Suprapubic skin (tissue), 4 donors: ENCODE measurements around the gene AQP9.

Experiments used
- POLR2A ChIP-seq, 2 donors: fragments of 450-650 bp; IDR thresholded peaks; one replicate each; pipeline ENCODE4 v1.6.1; 2017; ENCODE audit warnings: antibody characterized with exemption in 2 of 2, mild to moderate bottlenecking in 2 of 2, moderate library complexity in 2 of 2
- POLR2AphosphoS5 ChIP-seq, 3 donors: sonication (generic); formaldehyde crosslinking; IDR thresholded peaks; one replicate each; pipeline ENCODE4 v1.6.1; 2017; ENCODE audit warnings: antibody characterized with exemption in 3 of 3
- TF ChIP-seq, protein P1 (sequence below), 2 donors: fragments of 200-600 bp in 1 of 2; fragments of 450-650 bp in 1 of 2; sonication (generic) in 1 of 2; IDR thresholded peaks; one replicate each; pipeline ENCODE4 v1.5.1; 2016 to 2019; ENCODE audit warnings: antibody characterized with exemption in 2 of 2, mild to moderate bottlenecking in 1 of 2, moderate library complexity in 1 of 2

DNA sequence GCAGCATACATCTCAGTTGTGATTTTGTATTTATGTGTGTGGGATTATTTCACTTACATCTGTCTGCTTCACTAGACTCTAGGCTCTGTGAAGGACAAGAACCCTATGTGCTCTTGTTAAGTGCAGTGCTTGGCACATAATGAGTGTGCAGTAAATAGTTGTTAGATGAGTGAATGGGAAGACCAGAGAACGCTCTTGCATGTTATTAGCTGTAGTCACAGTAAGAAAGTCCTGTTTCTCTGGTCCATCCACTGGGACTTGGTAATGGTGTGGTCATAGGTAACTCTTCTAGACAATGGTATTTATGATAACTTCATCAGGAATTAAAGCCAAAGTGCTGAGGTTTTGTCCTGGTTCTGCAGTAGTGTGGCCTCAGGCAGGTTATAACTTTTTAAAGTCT, 1.4 kb upstream of the AQP9 start:
- TF ChIP-seq, protein P1, sequence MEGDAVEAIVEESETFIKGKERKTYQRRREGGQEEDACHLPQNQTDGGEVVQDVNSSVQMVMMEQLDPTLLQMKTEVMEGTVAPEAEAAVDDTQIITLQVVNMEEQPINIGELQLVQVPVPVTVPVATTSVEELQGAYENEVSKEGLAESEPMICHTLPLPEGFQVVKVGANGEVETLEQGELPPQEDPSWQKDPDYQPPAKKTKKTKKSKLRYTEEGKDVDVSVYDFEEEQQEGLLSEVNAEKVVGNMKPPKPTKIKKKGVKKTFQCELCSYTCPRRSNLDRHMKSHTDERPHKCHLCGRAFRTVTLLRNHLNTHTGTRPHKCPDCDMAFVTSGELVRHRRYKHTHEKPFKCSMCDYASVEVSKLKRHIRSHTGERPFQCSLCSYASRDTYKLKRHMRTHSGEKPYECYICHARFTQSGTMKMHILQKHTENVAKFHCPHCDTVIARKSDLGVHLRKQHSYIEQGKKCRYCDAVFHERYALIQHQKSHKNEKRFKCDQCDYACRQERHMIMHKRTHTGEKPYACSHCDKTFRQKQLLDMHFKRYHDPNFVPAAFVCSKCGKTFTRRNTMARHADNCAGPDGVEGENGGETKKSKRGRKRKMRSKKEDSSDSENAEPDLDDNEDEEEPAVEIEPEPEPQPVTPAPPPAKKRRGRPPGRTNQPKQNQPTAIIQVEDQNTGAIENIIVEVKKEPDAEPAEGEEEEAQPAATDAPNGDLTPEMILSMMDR (IDR thresholded peaks at IDR 0.05), result no peak
- no peak for TF ChIP-seq POLR2AphosphoS5 (IDR thresholded peaks at IDR 0.05)
- no peak for TF ChIP-seq POLR2A (IDR thresholded peaks at IDR 0.05)
